Measurements from ENCODE around the gene KLHL2.

GRCh38 chr4:165209796-165210195 is 2.4 kb downstream of the KLHL2 start:
- TF ChIP-seq RREB1 (CRISPR knock-in tag; IDR thresholded peaks at IDR 0.05) = no peak
- no peak for TF ChIP-seq POLR2AphosphoS5 (IDR thresholded peaks at IDR 0.05; ENCODE audit: control insufficient read depth, insufficient read depth, low read depth, low read length)
- no peak for TF ChIP-seq REST (IDR thresholded peaks at IDR 0.05; ENCODE audit: borderline replicate concordance)
- no peak for TF ChIP-seq REST (CRISPR knock-in tag; IDR thresholded peaks at IDR 0.05; ENCODE audit: low read depth)
- no peak for TF ChIP-seq CTCF (IDR thresholded peaks at IDR 0.05 in 2 of 3, conservative IDR thresholded peaks at IDR 0.05 in 1 of 3; ENCODE audit: insufficient read depth in 2 of 3, low read depth in 1 of 3, low read length in 3 of 3)
- no peak for TF ChIP-seq ZBED1 (IDR thresholded peaks at IDR 0.05)
- TF ChIP-seq GABPB2 (CRISPR knock-in tag; conservative IDR thresholded peaks at IDR 0.05) = no peak
